NAMALWA (cell line): ENCODE data around the gene LSM14B.
"Not testable (repeated sequence)": the region's sequence is repeated elsewhere in the genome, so short reads cannot be mapped to it uniquely, and the experiment has no call there.

ENCODE experiments used
- DNase-seq: peaks from one replicate; pipeline ENCODE4 v3.0.0-alpha.2; 2015; ENCODE audit warnings: low spot score

LSM14B gene

DNA sequence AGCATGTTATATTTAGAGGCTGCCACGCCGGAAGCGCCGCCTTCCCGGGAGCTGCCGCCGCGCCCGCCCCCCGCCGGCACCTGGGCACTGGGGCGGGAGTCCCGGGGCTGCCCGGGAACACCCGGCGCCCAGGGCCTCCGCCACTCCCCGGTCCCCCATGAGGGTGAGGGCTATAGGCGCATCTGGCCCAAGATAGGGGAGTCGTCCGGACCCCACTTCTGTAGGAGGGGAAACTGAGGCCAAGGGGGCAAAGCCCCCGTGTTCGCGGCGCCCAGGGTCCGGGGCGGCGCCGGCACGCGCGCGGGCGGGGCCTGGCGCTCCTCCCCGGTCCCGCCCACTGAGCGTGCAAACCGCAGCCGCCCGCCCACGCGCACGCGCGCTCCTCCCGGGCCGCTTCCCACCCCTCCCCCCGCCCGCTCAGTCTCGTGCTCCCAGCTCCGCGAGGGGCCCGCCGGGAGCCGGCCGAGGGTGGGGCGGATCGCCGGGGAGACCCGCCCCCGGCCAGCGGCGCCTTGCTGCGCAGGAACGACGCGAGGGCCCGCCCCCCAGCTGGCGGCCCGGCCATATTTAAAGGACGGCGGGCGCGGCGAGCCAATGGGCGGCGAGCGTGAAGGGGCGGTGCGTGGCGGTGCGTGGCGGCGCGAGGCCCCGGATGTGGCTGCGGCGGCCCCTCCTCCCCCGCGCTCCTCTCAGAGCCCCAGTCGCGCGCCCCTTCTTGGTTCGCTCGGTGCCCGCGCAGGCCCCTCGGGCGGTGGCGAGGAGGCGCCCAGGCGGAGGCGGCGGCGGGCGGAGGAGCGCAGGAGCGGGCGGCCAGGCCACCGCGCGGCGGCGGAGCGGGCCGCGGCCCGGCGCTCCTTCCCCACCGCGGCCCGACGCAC, at the start of gene LSM14B:
TSS of gene LSM14B (plus strand) at position 700 of the 878 bp plus-strand sequence. CDS start 192 bp downstream, outside the sequence.
- peak; percentile 97 for DNase-seq

DNA sequence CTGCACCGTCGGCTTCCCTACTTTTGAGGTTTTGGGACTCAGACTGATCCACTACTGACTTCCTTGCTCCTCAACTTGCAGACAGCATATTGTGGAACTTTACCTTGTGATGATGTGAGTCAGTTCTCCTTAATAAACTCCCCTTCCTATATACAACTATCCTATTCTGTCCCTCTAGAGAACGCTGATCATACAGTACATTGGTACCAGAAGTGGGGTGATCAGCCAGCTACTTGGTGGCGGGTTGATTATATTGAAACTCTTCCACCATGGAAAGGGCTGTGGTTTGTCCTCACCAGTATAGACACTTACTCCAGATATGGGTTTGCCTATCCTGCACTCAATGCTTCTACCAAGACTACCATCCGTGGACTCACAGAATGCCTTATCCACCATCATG, 49.0 kb upstream of the LSM14B start:
- DNase-seq = no peak

DNA sequence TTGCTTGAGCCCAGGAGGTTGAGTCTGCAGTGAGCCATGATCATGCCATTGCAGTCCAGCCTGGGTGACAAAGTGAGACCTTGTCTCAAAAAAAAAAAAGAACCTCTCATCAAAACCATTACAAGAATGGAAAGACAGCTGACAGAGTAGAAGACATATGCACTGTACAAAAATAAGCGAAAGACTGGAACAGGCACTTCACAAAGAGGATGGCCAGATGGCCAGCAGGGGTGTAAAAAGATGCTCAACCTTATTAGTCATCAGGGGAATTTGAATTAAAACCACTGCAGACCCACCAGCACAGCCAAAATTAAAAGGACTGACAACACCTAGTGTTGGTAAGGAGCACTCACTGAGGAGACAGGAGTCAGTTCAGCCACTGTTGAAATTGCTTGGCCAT, 43.1 kb upstream of the LSM14B start:
- no peak for DNase-seq

DNA sequence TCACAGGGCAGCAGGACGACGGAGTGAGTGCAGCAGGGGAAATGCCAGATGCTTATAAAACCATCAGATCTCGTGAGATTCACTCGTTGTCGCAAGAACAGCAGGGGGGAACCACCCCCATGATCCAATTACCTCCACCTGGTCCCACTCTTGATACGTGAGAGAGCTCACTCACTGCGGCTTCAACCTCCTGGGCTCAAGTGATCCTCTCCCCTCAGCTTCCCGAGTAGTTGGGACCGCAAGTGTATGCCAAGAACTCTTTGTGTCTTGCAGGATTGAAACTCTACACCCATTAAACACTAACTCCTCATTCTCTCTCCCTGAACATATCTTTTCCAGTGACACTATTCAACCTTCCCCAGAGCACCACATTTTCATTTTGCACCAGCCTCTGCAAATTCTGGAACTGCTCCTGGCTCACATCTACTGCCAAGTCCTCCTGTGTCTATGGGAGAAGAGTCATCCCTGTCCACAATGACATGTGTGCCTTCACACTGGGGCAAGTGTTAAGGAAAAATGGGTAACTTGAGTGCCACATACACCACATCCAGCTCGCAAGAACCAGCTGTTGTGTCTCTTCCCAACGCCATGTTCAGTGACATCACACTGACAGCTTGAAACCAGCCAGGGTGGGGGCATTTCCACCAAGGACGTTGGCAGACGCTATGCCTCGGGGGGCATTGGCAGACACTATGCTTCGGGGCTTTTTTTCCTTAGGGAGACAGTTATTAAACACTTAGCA, 41.9 kb upstream of the LSM14B start:
- no peak for DNase-seq

DNA sequence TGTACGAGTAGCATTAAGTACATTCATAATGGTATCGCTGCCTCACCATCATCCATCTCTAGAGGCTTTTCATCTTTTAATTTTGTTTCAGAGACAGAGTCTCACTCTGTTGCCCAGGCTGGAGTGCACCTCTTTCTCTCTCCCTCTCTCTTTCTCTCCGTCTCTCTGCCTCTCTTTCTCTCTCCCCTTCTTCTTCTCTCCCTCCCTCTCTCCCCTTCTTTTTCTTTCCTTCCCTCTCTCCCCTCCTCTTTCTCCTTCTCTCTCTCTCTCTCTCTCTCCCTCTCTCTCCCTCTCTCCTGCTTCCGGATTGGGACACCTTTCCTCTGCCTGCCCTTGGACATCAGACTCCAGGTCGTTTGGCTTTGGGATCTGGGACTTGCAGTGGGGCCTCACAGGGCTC, 39.0 kb upstream of the LSM14B start:
- DNase-seq = no peak

DNA sequence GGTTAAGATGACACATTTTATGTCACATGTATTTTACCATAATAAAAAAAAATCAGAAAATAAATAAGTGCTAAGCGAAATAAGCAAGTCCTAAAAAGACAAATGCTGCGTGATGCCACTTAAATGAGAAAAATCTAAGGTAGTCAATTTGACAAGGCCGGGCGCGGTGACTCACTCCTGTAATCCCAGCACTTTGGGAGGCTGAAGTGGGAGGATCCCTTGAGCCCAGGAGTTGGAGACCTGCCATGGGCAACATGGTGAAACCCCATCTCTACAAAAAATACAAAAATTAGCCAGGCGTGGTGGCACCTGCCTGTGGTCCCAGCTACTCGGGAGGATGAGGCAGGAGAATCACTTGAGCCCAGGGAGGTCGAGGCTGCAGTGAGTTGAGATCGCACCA, 38.1 kb upstream of the LSM14B start:
- not testable (repeated sequence) for DNase-seq

DNA sequence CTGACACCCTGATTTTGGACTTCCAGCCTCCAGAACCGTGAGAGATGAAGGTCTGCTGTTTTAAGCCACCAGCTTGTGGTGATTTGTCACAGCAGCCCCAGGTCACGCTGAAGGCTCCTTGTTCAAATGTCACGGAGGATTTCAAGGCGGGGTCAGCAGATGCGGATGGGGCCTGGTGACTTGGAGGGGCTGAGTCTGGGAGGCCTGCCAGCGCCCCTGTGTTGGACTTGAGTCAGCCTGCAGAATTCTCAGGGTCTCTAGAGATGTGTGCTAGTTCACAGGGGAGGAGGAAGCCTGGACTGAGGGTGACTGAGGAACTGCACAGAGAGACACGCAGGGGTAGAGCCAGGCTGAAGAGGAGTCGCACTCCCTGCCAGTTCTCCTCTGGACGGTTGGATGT, 37.1 kb upstream of the LSM14B start:
- DNase-seq = no peak

DNA sequence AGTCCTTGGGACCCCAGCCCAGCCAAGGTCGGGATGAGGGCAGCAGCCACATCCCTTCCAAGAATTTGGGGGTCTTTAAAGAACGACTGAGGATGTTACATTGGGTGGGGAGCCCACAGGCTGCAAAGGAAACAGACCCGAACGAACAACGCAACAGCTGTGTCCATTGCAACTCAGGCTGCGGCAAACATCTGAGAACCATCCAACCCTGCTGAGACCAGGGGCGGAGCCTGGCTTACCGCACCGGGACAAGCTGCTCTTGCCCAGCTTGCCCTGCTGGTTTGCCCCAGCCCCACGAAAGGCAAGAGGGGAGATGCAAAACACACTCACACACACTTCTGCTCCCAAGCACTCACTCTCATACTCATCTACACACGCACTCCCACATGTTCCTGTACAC, 35.0 kb upstream of the LSM14B start:
- no peak for DNase-seq

DNA sequence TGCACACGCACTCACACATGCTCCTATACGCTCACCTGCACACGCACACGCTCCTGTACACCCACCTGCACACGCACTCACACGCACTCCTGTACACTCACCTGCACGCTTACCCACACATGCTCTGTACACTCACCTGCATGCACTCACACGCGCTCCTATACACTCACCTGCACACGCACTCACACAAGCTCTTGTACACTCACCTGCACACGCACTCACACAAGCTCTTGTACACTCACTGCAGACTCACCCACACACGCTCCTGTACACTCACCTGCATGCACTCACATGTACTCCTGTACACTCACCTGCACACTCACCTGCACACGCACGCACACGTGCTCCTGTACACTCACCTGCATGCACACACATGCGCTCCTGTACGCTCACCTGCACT, 34.6 kb upstream of the LSM14B start:
- no peak for DNase-seq

DNA sequence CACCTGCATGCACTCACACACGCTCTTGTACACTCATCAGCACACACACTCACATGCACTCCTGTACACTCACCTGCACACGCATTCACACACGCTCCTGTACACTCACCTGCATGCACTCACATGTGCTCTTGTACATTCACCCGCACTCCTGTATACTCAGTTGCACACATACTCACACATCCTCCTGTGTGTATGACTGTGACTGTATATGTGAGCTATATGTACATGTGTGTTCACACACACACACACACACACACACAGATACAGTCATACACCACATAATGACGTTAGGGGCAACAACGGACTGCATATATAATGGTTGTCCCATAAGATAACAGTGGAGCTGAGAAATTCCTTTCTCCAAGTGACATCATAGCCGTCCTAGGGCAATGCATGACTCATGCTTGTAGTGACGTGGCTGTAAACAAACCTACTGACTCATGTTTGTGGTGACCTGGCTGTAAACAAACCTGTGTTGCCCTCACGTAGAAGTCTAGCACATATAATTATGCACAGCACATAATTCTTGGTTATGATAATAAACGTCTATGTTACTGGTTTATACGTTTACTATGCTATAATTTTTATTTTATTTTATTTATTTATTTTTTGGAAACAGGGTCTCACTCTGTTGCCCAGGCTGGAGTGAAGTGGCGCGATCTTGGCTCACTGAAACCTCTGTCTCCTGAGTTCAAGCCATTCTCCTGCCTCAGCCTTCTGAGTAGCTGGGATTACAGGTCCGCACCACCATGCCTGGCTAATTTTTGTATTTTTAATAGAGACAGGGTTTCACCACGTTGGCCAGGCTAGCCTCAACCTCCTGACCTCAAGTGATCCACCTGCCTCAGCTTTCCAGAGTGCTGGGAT, 33.8 kb upstream of the LSM14B start:
- DNase-seq = peak; percentile 20

DNA sequence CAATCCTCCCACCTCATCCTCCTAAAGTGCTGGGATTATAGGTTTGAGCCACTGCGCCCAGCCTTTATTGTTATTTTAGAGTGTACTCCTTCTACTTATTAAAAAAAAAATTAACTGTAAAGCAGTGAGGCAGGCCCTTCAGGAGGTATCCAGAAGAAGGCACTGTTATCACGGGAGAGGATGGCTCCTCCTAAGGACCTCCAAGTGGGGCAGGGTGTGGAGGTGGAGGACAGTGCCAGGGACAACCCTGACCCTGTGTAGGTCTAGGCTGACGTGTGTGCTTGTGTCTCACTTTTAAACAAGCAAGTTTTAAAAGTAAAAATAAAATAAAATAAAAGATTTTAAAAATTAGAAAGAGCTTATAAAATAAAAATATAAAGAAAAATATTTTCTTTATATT, 32.9 kb upstream of the LSM14B start:
- no peak for DNase-seq

DNA sequence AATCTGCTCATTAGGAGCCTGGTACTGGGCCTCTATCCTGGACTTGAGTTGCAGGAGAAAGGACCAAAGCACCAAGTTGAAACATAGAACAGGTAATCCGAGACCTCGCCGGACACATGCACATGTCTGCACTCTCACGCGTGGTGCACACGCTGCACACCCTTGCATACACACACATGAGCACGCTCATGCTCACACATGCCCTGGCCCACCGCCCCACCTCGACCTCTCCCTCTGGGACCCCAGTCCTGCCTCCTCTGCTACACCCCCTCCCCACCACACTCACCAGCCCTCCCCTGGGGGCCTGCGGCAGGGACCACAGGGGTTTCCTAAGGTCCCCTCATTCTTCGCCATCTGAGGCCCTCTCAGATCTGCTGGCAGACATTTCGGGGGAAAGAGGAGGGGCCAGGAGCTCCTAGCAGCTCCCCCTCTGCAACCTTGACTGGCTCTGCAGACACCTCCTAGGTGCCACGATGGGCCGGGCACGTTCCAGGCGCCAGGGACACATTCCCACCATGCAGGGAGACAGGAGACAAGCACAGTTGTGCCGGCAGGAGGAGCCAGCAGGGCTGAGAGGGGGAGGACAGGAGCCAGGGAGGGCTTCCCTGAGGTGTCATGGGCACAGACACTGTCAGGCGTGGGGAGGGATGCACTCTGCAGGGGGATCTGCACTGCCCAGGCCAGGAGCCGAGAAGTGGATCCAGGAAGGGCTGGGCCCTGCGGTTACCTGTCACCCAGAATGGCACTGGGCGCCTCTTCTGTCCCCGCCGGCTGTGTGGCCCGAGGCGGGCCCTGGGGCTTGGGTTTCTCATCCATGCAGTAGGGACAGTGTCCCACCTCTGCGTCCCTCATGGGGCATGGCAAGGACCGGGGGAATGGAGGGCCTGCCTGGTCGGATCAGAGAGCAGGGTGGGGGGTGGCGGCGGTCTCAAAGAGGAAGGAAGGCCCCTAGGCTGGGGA, 25.6 kb upstream of the LSM14B start:
- DNase-seq = no peak

DNA sequence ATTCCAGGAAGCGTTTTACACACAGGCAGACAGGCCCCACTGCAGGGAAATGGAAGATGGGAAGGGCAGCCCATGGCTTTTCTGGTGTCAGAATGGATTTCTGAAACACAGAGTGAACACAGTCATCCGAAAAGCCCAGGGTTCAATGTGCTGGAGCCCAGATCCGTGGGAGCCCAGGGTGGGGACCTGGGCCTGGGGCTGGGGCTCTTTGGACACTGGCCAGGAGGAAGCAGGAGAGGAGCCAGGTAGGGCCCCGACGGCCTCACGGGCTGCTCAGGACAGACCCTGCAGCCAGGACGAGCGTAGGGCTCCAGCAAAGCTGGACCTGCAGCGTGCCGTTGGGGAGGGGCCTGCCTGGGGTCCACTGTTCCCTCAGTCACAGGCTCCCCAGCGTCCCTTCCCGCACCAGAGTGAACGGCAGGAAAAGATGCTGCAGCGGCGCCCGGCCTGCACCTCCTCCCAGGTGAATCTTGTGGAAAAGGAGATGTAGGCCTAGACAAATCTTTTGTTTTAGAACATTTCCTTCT, 24.3 kb upstream of the LSM14B start:
- no peak for DNase-seq

DNA sequence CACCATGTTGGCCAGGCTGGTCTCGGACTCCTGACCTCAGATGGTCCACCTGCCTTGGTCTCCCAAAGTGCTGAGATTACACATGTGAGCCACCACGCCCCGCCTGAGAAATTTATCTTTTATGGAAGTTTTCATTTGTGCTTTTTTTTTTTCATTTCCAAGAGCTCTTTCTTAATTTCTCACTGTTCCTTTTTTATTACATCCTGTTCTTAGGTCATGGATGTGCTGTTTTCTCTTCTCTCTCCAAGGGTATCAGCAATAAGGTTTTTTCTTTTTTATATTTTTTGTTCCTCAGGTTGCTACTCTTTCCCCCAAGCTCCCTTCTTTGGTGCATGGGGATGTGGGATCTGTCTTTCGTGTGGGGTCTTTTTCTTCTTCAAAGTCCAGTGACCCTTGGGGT, 21.2 kb upstream of the LSM14B start:
- no peak for DNase-seq

DNA sequence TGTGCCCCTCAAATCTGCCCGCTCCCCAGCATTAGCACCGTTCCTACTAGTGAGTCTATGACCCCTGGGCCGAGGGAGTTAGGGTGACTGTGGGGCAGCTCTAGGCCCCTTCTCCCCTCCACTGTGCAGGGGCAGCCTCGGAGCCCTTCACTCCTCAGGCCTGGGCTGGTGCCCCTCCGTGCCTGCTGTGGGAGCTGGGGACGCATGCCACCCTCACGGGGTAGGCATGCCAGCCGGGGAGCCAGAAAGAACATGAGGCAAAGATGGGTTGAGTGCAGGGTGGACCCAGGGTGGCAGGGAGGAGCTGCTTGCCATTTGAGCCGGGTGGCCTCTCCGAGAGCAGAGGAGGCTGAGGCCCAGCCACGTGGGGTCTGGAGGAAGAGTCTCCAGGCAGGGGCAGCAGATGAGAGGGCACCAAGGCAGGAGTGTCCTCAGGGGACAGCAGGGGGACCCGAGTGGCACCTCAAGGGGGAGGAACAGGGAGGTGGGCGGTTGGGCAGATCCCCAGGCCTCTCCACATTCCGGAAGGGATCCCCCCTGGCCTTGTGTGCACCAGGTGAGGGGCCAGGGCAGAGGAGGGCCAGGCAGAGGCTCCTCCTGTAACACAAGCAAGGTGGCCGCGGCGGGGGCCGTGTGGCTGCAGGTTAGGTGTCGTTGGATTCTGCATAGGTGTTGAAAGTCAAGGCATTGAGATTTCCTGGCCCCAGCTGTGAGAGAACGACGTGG, 18.6 kb upstream of the LSM14B start:
- DNase-seq = no peak

DNA sequence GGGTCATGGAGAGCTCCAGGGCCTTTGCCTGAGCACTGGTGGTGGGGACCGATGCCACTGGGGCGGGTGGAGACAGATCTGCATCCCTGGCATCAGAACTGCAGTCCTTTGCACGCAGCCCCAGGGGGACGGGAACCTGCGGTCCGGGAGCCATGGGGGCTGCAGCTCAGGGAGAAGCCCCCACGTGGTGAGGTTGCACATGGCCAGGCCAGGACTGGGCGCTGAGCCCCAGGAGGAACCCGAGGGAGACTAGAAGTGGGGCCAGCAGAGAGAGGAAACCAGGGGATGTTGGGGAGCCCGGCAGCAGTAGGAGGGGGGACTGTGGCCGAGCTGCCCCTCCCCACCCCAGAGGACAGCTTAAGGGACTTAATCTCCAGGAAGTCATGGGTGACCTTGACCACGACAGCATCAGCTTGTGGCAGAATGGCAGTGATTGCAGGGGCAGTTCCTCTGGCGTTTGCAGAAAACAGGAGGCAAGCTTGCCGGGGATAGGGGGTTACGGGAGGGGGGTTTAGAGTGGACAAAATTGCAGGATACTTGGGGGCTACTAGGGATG, 18.0 kb upstream of the LSM14B start:
- DNase-seq = no peak

DNA sequence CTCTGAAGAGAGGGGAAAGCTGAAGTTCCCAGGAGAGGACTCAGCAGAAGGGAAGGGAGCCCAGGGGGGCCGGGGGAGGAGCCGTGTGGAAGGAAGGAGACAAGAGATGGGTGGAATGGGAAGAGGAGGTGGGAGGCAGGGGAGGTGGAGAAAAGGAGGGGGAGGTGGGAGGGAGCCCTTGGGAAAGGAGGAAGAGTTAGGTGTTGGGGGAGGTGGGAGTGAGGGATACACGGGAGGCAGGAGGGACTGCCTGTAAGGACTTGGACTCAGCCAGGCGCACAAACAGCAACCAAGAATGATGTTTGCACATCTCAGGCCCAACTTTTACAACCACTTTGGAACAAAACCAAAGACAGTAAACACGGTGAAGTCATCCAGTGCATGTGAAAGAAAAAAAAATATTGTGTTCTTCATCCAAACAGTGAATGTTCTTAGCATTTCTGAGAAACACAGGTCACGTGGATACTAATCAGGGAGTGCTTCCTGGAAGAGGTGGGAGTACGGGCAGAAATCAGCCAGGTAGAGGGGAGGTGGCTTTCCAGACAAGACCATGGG, 17.4 kb upstream of the LSM14B start:
- DNase-seq = no peak

DNA sequence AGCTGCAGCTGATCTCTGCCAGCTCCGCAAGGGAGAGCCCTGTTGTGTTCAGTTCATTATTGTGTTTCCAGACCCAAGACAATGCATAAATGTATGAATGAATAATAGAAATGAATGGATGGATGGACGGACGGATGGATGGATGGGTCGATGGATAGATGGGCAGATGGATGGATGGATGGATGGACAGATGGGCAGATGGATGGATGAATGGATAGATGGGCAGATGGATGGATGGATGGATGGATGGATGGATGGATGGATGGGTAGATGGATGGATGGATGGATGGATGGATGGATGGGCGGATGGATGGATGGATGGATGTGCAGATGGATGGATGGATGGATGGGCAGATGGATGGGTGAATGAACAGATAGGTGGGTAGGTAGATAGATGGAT, 16.7 kb upstream of the LSM14B start:
- no peak for DNase-seq

DNA sequence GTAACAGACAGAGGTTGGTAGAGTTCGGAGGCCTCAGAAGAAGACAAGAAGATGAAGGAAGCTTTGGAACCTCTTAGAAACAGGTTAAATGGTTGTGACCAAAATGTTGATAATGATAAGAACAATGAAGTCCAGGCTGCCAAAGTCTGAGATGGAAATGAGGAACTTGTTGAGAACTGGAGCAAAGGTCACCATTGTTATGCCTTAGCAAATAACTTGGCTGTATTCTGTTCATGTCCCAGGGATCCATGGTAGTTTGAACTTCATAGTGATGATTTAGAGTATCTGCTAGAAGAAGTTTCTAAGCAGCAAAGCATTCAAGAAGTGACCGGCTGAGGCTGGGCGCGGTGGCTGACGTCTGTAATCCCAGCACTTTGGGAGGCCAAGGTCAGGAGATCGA, 11.1 kb upstream of the LSM14B start:
- DNase-seq = no peak

DNA sequence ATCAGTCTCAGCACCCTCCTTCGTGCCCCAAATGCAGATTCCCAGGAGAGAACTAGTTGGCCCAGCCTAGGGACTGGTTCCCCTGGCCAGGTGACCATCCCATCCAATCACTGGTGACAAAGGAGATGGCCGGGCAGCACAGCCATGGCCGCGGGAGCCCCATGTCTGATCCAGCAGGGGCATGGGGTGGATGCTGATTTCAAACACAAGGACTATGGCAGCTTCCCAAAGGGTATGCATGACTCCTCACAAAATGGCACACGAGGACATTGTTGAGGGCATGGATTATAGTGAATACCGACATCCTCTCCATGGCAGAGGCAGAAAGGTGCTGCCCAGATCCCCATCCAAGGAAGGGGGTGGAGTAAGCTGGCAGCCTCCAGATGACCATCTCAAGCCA, 9.9 kb upstream of the LSM14B start:
- no peak for DNase-seq
